Neural cell (in vitro differentiated cells): ENCODE measurements around the gene PTPRT. TPM values are rescaled to one million over a fixed set of nuclear protein-coding genes. Genes with fewer than 3 reads are reported as not detected.

Experiments used
- H2AFZ ChIP-seq: fragments of 200-600, 300-800 bp; sonication (generic), shearing (Covaris generic); 2 replicates; pipeline ENCODE4 v1.6.0; 2014; ENCODE audit warnings: low read depth, mild to moderate bottlenecking, antibody characterized with exemption, low read length, moderate library complexity
- H3F3A ChIP-seq: fragments of 200-600 bp; shearing (Covaris generic); 2 replicates; pipeline ENCODE4 v1.6.1; 2016; ENCODE audit warnings: mild to moderate bottlenecking, moderate library complexity, mixed read lengths, antibody characterized with exemption, low read length; ENCODE audit not compliant: insufficient read depth, poor library complexity, severe bottlenecking
- H3K27ac ChIP-seq: fragments of 200-600, 300-800 bp; sonication (generic), shearing (Covaris generic); 2 replicates; pipeline ENCODE4 v1.5.1; 2014; ENCODE audit warnings: mild to moderate bottlenecking, low read length, moderate library complexity
- H3K27me3 ChIP-seq: fragments of 300-800, 200-600 bp; sonication (generic), shearing (Covaris generic); 2 replicates; pipeline ENCODE4 v1.6.0; 2014; ENCODE audit warnings: mild to moderate bottlenecking, low read depth, low read length, moderate library complexity; ENCODE audit not compliant: insufficient read depth
- H3K36me3 ChIP-seq: fragments of 300-800, 200-600 bp; sonication (generic), shearing (Covaris generic); 2 replicates; pipeline ENCODE4 v1.5.1; 2014; ENCODE audit warnings: mild to moderate bottlenecking, antibody characterized with exemption, low read length, moderate library complexity; ENCODE audit not compliant: insufficient read depth
- H3K4me2 ChIP-seq: fragments of 300-800, 200-600 bp; sonication (generic), shearing (Covaris generic); 2 replicates; pipeline ENCODE4 v1.6.0; 2014; ENCODE audit warnings: mild to moderate bottlenecking, low read length
- H3K4me3 ChIP-seq: fragments of 300-800, 200-600 bp; sonication (generic), shearing (Covaris generic); 2 replicates; pipeline ENCODE4 v1.5.1; 2014; ENCODE audit warnings: mild to moderate bottlenecking, low read length, moderate library complexity
- H3K79me2 ChIP-seq: fragments of 200-600 bp; shearing (Covaris generic); replicated peaks from 2 replicates; pipeline ENCODE4 v1.6.0; 2014; ENCODE audit warnings: mild to moderate bottlenecking, low read length, moderate library complexity; ENCODE audit not compliant: insufficient read depth
- H3K9ac ChIP-seq: fragments of 300-800, 200-600 bp; sonication (generic), shearing (Covaris generic); 2 replicates; pipeline ENCODE4 v1.6.1; 2016; ENCODE audit warnings: mild to moderate bottlenecking, low read length, mixed read lengths
- H3K9me2 ChIP-seq: fragments of 200-600 bp; shearing (Covaris generic); 2 replicates; pipeline ENCODE4 v1.6.1; 2016; ENCODE audit warnings: mild to moderate bottlenecking, low read length, mixed read lengths; ENCODE audit not compliant: insufficient read depth
- H3K9me3 ChIP-seq: fragments of 200-600, 300-800 bp; sonication (generic), shearing (Covaris generic); 2 replicates; pipeline ENCODE4 v1.6.1; 2016; ENCODE audit warnings: mild to moderate bottlenecking, mixed run types, low read length, moderate library complexity, mixed read lengths
- H4K20me1 ChIP-seq: fragments of 200-600 bp; shearing (Covaris generic); 2 replicates; pipeline ENCODE4 v1.6.1; 2016; ENCODE audit warnings: mild to moderate bottlenecking, mixed run types; ENCODE audit not compliant: insufficient read depth
- CTCF ChIP-seq: fragments of 450-650 bp; IDR thresholded peaks from 2 replicates; pipeline ENCODE4 v1.5.1; 2014; ENCODE audit warnings: antibody characterized with exemption, mild to moderate bottlenecking, moderate library complexity; ENCODE audit not compliant: poor library complexity, severe bottlenecking
- EP300 ChIP-seq: fragments of 450-650 bp; conservative IDR thresholded peaks from 2 replicates; pipeline ENCODE4 v1.6.1; 2014; ENCODE audit warnings: antibody characterized with exemption, mild to moderate bottlenecking, moderate library complexity; ENCODE audit not compliant: poor library complexity, severe bottlenecking
- EZH2 ChIP-seq: fragments of 200-600, 300-800 bp; shearing (Covaris generic), sonication (generic); IDR thresholded peaks from 2 replicates; pipeline ENCODE4 v1.6.1; 2014; ENCODE audit warnings: antibody characterized with exemption, low read length, borderline replicate concordance, mild to moderate bottlenecking; ENCODE audit not compliant: insufficient read depth, poor library complexity, severe bottlenecking
- MXI1 ChIP-seq: fragments of 450-650 bp; conservative IDR thresholded peaks from 2 replicates; pipeline ENCODE4 v1.6.1; 2014; ENCODE audit warnings: antibody characterized with exemption, mild to moderate bottlenecking; ENCODE audit not compliant: poor library complexity, severe bottlenecking
- POLR2AphosphoS5 ChIP-seq: IDR thresholded peaks from 2 replicates; pipeline ENCODE4 v1.6.1; 2012
- RAD21 ChIP-seq: fragments of 450-650 bp; conservative IDR thresholded peaks from 2 replicates; pipeline ENCODE4 v1.6.1; 2014; ENCODE audit warnings: antibody characterized with exemption, mild to moderate bottlenecking, moderate library complexity
- REST ChIP-seq: IDR thresholded peaks from 2 replicates; pipeline ENCODE4 v1.6.1; 2012; ENCODE audit warnings: borderline replicate concordance
- SMC3 ChIP-seq: fragments of 450-650 bp; conservative IDR thresholded peaks from 2 replicates; pipeline ENCODE4 v1.6.1; 2014; ENCODE audit warnings: antibody characterized with exemption, mild to moderate bottlenecking, moderate library complexity; ENCODE audit not compliant: poor library complexity
- TAF1 ChIP-seq: IDR thresholded peaks from 2 replicates; pipeline ENCODE4 v1.6.1; 2012; ENCODE audit warnings: low read depth
- polyA plus RNA-seq: library from polyadenylated mRNA; depleted of rRNA; stranded (reverse); fragments of >200 nt; gene quantifications from 2 replicates; pipeline ENCODE4 v1.2.3, GENCODE V29; 2014

PTPRT gene
- polyA plus RNA-seq, 1 donor from 2014 or later, result 9.2 TPM

GRCh38 chr20:42461291-42461690, 728.4 kb downstream of the PTPRT start:
- Histone ChIP-seq H3F3A (no peaks in the 10 kb centered on the region), H3K9me2 (no peaks in the 10 kb centered on the region), H3K4me2 (no peak overlapping the region), H3K27me3 (no peaks in the 10 kb centered on the region), H3K9me3 (no peaks in the 10 kb centered on the region), H3K36me3 (no peaks in the 10 kb centered on the region), H3K79me2 (no peaks in the 10 kb centered on the region), H4K20me1 (no peaks in the 10 kb centered on the region), H3K27ac (no peak overlapping the region), H2AFZ (no peak overlapping the region), H3K9ac (no peak overlapping the region), H3K4me3 (no peak overlapping the region)
- TF ChIP-seq EP300 (no peak), REST (no peak), TAF1 (no peak), POLR2AphosphoS5 (no peak), SMC3 (no peak), CTCF (no peak), RAD21 (no peak)

- TF ChIP-seq TAF1, result no peak
- TF ChIP-seq RAD21, result no peak
- TF ChIP-seq CTCF, result no peak
- no peak for TF ChIP-seq EP300
- no peak for TF ChIP-seq POLR2AphosphoS5
- no peak for TF ChIP-seq EZH2
- TF ChIP-seq REST, result no peak
- TF ChIP-seq MXI1, result no peak
- no peak for TF ChIP-seq SMC3
- no peaks in the 10 kb centered on the region for H4K20me1 ChIP-seq
- no peaks in the 10 kb centered on the region for H3K27me3 ChIP-seq
- H3K9me3 ChIP-seq, result no peaks in the 10 kb centered on the region
- no peaks in the 10 kb centered on the region for H3K79me2 ChIP-seq
- H3K4me2 ChIP-seq, result no peak overlapping the region
- no peaks in the 10 kb centered on the region for H3K36me3 ChIP-seq
- no peak overlapping the region for H2AFZ ChIP-seq
- H3K4me3 ChIP-seq, result no peak overlapping the region
- H3K9me2 ChIP-seq, result no peaks in the 10 kb centered on the region
- H3F3A ChIP-seq, result no peaks in the 10 kb centered on the region
- no peak overlapping the region for H3K9ac ChIP-seq
- H3K27ac ChIP-seq, result no peak overlapping the region
These were observed 742.4 kb downstream of the PTPRT start for GRCh38 chr20:42447270-42447669.
